UCSD-AML1 (cell line): ENCODE measurements around the gene AHCYL2.
"Not testable (repeated sequence)": the region's sequence is repeated elsewhere in the genome, so short reads cannot be mapped to it uniquely, and the experiment has no call there.

Experiments
- DNase-seq: peaks from one replicate; lab custom pipeline; 2025; ENCODE audit not compliant: unreplicated experiment; lab: John Stamatoyannopoulos, UW

The AHCYL2 gene

GRCh38 chr7:129347330-129347729 lies 122.5 kb downstream of the AHCYL2 start:
- DNase-seq = no peak

- no peak for DNase-seq
Observed at GRCh38 chr7:129348023-129348740, 123.4 kb downstream of the AHCYL2 start.

GRCh38 chr7:129351320-129351719 lies 126.5 kb downstream of the AHCYL2 start:
- no peak for DNase-seq

- not testable (repeated sequence) for DNase-seq
Observed at GRCh38 chr7:129353104-129353503, 128.3 kb downstream of the AHCYL2 start.

- DNase-seq = no peak
Observed at GRCh38 chr7:129354428-129355157, 129.8 kb downstream of the AHCYL2 start.

- no peak for DNase-seq
Observed at GRCh38 chr7:129356176-129356575, 131.3 kb downstream of the AHCYL2 start.

- no peak for DNase-seq
Observed at GRCh38 chr7:129359176-129359575, 134.3 kb downstream of the AHCYL2 start.

GRCh38 chr7:129359638-129360037 lies 134.8 kb downstream of the AHCYL2 start:
- no peak for DNase-seq

GRCh38 chr7:129361771-129362170 lies 136.9 kb downstream of the AHCYL2 start:
- DNase-seq = no peak

GRCh38 chr7:129362496-129362895 lies 137.7 kb downstream of the AHCYL2 start:
- no peak for DNase-seq

- no peak for DNase-seq
Observed at GRCh38 chr7:129367349-129367699, 142.5 kb downstream of the AHCYL2 start.

- DNase-seq = peak; percentile 39
Observed at GRCh38 chr7:129367700-129368388, 143.0 kb downstream of the AHCYL2 start.

GRCh38 chr7:129368389-129368986 lies 143.7 kb downstream of the AHCYL2 start:
- DNase-seq = no peak

- DNase-seq = not testable (repeated sequence)
Observed at GRCh38 chr7:129369447-129369846, 144.6 kb downstream of the AHCYL2 start.

- no peak for DNase-seq
Observed at GRCh38 chr7:129370812-129371211, 146.0 kb downstream of the AHCYL2 start.

- no peak for DNase-seq
Observed at GRCh38 chr7:129371487-129371886, 146.7 kb downstream of the AHCYL2 start.

- DNase-seq = no peak
Observed at GRCh38 chr7:129373651-129374428, 149.0 kb downstream of the AHCYL2 start.

GRCh38 chr7:129375141-129375938 lies 150.5 kb downstream of the AHCYL2 start:
- DNase-seq = no peak

GRCh38 chr7:129376076-129376777 lies 151.4 kb downstream of the AHCYL2 start:
- no peak for DNase-seq
